NCI-H2227 (cell line): ENCODE data around the gene ARMC3.
A peak's percentile ranks its signal among the peaks of the same experiment; 100 is the strongest.
"Not testable (repeated sequence)": the region's sequence is repeated elsewhere in the genome, so short reads cannot be mapped to it uniquely, and the experiment has no call there.

ENCODE experiments used
- DNase-seq: peaks from one replicate; lab custom pipeline; 2025; ENCODE audit not compliant: unreplicated experiment; lab: John Stamatoyannopoulos, UW

The ARMC3 gene

DNA sequence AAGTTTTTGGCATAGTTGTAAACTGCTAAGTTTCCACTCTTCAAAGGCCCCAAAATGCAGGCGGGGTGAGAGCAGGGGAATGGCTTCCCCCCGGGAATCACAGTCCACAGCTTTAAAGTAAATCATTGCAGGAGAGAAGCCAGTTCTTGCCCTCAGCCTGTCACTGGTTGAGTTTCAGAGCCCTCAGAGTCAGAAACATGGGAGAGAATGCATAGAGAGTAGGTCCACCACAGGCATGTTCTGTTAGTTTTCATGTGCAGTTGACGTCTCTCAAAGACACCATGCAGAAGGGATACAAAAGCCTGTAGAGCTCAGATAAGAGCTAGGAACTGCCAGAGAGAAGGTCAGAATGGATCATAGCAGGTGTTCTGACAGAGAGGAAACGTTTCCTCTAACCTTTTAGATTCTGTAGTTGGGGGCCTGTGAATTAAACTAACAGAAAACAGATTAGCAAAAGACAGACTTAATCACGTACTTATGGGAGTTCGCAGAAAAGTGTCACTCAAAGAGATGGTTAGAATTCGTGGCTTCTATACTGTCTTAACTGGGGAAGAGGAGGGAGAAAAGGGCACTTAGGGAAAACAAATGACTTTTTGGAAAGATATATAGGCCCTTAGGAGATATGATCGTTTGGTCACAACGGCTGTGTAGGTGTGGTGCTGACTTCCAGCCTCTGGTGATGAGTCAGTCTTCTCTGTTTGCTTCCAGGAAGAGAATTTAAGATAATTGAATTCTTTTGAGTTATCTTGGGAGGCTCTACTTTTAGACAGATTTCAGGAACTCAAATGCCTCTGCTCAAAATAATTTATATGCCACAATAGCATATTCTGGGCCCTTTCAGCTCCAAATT lies 119.6 kb downstream of the ARMC3 start:
- DNase-seq, result no peak

DNA sequence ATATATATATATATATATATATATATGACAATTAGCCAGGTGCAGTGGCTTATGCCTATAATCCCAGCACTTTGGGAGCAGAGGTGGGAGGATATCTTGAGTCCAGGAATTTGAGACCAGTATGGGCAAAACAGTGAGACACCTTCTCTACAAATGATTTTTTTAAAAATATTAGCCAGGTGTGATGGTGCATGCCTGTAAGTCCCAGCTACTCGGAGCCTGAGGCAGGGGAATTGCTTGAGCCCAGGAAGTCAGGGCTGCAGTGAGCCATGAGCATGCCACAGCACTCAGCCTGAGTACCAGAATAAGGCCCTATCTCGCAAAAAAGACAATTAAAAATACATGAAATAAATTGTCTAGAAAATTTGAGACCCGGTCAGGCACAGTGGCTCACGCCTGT lies 120.3 kb downstream of the ARMC3 start:
- DNase-seq, result no peak

DNA sequence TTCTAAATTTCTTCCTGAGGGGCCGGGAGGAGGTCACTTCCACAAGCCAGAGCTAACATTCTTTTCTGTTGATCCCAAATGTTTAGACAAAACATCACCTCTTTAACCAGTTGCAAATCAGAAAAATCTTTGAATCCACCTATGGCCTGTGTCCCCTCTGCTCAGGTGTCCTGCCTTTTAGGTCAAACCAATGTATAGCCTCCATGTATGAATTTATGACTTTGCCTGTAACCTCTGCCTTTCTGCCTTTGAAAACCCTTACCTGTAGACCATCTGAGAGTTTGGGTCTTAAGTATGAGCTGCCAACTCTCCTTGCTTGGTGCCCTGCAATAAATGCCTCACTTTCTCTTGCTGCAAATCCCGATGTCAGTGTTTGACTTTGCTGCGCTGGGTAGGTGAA lies 123.4 kb downstream of the ARMC3 start:
- no peak for DNase-seq

DNA sequence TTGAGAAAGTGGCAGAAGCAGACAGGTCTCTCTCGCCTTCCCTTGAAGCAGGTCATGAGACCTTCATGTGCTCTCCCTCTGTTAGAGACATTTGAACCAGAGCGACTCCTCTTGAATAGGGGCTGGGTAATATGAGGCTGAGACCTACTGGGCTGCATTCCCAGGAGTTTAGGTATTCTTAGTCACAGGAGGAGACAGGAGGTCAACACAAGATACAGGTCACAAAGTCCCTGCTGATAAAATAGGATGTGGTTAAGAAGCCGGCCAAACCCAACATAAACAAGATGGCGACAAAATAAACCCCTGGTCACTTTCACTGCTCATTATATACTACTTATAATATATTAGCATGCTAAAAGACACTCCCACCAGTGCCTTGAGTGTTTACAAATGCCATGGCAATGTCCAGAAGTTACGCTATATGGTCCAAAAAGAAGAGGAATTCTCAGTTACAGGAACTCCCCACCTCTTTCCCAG lies 124.0 kb downstream of the ARMC3 start:
- DNase-seq, result no peak

DNA sequence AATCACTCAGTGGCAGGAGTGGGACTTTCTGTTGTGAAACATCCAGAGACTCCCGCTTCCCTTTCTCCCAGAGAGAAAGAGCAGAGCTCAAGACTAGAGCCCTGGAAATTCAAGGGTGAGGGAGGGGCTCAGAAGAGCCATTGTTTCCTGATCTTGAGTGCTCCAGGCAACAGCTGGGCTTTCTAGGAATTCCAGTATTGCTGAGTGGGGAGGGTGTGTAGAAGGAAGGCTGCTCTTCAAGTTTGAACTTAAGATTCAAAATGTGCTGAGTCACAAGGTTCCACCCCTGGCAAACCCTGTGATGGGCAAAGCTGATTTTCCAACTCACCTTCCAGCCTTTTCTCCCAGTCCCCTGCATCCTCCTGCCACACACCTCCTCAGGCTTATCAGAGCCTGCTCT lies 125.2 kb downstream of the ARMC3 start:
- peak; percentile 7 for DNase-seq

DNA sequence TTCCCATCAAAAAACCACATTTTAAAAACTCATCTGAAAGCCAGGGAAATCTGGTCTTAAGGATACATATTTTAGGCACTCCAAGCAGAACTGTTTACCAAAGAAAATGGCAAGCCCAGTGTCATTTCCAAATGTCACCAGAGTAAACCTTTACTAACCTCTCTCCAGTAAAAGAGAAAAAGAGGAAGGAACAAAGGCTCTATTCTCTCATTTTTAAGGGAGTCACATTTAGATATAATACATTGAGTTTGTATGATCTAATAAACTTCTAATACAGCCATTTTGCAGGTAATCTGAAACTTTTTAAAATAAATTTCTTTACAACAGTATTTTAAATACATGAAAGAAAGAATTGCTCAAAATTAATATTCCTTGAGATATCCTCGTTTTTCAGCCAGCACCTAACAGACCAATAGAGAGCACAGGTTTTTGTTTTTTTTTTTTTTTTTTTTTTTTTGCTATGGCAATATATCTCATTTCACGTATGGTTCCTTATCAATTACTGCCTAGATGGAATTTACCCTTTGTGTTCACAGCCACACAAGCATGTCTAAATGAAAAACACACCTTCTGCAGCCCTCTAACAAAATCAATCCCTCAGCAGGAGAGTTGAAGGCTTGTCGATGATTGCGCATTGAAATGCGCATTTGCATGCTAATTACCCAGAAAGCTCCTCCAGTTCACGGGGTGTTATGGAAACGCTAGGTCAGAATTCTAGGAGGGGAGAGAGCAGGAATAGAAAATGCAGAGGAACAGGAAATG lies 127.8 kb downstream of the ARMC3 start:
- DNase-seq, result no peak

DNA sequence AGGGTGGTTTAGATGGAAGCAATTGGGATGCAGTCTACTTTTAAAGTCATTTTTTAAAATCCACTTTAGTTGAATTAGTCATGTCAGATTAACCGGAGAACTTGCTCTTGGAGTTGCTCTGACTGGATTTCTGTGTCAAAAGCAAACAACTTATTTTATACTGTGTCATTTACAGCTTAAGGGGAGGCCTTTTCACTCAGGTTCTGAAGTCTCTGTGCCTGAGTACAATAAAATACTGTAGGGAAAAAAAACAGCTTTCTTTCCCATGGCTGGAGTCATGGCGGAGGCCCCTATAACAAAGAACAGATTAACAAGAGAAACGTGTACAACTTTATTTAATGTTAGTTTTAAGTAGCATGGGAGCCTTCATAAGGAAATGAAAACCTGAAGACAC lies 128.3 kb downstream of the ARMC3 start:
- no peak for DNase-seq

DNA sequence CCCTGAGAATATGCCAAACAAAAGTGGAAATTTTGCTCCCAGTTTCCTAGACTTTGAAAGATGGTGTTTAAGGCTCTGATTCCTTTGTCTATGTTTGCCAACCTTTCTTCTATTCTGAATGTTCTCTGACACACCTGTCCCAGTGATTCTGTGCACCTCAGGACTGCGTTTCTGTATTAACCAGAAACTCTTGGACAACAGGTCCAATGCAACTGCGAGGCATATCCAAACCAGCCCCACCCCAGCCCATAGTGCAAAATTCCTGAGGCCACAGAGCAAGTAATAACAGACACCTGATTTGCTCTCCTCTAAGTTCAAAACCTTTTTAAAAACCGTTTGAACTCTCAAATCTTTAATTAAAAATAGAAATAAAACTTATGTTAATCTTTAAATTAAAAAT lies 130.5 kb downstream of the ARMC3 start:
- DNase-seq, result no peak

DNA sequence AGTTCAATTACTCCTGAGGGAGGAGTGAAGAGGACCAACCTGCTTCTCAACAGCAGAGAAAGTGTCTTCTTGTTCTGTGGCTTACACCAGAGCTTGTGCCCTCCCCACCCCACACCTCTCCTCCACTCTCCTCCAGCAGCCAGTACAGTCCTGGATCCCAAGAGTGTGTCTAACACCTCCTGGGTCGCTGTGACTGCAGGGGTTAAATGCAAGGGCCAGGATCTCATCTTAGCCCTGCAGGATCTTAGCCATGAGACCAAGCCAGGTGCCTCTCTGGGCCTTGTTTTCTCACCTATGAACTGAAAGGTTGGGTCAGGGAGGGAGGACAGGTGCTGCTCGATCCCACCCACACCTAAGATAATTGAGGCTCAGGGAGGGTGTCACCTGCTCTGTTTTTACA lies 133.1 kb downstream of the ARMC3 start:
- DNase-seq, result no peak

DNA sequence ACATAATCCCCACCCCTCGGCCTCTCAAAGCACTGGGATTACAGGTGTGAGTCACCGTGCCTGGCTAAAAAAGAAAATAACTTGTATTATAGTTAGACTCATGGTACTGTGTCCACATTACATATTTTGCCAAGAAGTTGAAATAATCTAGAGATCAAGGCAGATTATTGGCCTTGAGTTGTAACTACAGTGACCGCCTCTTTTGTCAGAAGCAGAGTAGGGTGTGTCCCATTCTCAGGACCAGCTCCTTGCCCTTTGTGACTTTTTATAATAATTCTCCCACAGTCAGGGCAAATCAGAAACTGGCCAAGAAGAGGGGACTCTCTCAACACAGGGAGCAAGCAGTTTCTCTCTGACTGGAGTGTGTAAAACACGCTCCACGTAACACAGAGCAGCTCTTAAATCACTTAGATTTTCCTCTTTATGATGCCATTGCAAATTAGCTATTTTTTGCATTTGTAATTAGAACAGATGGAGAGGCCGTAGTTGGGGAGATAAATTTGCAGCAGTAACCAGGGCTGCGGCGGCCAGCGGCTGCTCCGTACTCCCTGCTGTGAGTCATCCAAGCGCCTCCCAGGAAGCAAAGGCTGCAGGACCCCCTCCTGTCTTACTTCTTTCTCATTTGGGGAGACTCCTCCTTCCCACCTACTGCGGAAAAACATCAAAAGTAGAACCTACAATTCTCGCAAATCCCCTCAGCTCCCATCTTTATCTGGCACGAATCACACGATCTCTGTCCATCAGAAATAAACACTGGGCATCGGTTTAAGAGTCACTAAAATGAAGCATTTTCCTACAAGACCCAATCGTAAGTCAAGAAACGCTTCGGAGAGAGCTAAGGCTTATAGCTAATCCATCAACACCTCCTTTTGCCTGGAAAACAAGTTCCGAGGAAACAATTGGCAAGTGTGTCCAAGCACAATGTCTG lies 135.5 kb downstream of the ARMC3 start:
- DNase-seq, result no peak

DNA sequence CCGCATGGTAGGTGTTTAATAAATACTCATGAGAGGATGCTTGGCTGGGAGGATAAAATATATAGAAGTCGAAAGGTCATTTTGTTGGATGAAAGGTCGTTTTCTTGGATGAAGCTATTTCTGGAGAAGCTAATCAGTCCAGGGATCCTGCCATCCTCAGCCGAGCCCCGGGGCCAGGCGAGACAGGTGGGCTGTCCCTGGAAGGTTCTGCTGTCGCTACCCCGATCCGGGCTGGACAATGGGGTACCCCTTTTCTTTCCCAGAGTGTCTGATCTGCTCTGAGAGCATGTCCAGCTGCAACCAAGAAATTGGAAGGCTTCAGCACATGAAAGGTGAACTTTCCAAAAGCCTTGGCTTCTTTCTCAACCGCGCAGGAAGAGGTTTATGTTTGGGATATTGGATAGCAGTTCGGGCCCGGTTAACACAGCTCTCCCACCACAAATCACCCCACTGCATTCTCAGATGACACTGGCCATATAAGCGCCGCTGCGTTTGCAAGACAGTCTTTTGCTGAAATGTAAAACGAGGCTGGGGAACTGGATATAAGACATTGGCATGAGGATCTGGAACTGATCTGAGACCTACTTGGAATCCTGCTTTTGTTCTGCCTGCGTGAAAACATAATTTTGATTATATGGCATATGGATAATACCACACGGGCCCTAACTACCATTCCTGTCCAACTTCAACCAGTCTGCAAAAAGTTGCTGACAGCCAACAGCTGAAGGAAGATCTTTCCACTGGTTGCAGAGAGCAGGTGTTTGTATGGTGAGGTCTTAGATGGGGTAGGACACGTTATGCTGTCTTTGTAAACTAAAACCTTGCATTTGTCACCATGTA lies 136.3 kb downstream of the ARMC3 start:
- DNase-seq, result no peak

DNA sequence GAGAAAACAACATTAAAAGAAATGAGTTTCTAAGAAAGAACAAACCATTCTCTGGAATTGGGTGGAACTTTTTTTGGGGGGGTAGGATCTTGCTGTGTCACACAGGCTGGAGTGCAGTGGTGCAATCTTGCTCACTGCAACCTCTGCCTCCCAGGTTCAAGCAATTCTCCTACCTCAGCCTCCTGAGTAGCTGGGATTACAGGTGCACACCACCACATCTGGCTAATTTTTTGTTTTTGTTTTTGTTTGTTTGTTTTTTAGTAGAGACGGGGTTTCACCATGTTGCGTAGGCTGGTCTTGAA lies 136.9 kb downstream of the ARMC3 start:
- not testable (repeated sequence) for DNase-seq

DNA sequence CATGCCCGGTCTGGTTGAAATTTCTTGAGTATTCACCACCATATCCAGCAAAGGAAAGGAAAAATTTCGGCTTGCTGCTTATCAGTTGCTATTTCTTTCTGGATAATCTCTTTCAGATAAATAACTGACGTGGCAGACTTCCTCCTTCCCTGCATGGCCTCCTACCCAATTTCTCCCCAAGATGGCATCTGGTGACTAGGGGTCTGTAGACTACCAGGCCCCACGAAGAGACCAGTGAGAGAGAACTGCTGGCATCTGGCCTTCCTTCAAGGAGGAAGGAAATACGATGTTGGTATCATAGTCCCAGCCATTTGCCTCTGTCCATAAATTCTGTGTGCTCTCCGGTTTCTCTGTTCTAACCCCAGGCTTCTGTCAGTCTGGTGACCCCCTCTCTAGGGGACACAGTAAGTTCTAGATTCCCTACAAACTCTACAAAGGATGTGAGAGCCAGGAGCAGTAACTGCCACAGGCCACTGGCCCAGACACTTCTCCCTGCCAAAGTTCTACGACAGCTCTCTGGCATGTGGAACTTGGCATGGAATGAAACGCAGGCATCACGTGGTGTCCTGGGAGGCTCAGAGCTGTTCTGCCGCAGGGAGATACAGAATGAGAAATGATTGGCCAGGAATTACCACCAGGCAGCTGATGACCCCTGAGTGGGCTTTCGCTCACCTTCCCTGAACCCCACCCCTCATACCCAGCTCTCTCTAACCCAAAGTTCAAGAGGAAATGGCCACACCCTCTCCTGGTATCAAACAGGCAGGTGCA lies 137.5 kb downstream of the ARMC3 start:
- DNase-seq, result no peak

DNA sequence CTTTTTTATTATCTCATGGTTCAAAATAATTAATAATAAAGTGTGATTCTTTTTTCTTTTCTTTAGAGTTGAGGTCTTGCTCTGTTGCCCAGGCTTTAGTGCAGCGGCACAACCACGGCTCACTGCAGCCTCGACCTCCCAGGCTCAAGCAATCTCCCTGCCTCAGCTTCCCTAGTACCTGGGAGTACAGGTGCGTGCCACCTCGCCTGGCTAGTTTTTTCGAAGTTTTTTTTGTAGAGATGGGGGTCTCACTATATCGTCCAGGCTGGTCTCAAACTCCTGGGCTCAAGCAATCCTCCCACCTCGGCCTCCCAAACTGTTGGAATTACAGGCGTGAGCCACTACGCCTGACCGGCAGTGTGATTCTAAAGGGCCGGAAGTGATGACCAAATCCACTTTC lies 139.5 kb downstream of the ARMC3 start:
- DNase-seq, result no peak

DNA sequence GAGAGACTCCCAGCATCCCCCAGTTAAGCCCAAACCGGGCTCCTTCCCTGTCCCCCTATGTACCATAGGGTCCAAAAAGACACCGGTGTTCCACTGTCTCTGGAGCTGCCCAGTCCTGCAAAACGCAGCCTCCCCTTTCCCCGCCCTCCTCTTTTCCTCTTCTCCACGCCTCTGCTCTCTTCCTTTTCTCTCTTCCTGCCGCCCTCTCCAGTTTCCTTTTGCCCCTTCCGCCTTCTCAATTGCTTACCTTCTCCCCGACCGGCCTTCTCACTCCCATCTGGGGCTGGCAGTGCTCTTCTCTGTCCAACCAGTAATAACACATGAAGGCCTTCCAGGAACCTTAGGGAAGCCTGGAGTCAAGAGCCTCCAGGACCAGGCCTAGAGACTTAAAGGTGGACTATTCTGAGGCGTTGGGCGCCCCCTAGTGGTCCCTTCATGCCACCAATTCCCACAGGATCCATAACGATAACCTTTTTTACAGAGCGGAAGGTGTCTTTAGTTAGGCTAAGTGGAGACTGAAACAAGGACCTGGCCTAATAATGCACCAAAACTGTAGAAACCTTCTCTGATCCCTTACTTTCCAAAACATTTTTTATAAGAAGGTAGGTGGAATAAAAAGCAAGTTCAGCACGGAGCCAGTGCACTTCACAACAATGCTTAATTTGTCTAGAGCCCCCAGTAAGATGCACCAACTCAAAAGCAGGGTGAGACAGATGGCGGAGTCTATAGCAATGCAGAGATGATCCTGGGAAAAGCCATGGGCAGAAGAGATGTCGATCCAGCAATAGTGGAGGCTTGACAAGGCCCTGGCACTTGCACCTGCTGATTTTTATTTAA lies 140.3 kb downstream of the ARMC3 start:
- peak; percentile 72 for DNase-seq

DNA sequence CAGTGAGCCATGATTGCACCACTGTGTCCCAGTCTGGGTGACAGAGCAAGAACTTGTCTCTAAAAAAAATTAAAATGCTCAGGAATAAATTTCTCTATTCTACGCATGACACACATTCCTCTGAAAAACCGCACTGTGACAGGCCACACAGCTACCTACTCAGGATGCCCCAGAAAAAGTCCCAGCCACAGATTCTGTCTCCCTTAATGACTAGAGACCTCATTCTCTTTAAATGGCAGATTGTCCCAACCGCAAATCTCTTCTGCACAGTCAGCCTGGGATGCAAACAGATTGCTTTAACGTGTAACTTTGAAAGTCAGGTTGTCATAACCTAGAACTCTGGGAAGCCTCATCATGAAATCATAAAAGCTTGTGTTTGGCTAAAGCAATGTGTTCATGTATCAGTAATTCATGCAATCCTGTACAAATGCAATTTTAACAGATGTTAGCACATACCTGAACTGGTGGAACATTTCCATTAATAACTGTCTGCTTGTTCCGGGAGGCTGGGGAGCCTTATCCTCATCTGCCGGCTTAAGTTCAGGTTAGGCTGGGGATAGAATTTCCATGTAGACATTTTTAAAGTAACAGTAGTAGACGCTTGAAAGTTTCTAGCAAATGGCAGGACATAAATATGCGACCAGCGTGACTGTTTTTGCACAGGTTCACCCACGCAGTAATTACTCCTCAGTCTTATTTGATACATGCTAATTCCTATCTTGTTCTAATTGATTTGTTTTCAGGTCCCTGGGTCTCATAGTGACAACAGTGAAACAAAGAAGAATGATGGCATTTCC lies 141.4 kb downstream of the ARMC3 start:
- DNase-seq, result no peak

DNA sequence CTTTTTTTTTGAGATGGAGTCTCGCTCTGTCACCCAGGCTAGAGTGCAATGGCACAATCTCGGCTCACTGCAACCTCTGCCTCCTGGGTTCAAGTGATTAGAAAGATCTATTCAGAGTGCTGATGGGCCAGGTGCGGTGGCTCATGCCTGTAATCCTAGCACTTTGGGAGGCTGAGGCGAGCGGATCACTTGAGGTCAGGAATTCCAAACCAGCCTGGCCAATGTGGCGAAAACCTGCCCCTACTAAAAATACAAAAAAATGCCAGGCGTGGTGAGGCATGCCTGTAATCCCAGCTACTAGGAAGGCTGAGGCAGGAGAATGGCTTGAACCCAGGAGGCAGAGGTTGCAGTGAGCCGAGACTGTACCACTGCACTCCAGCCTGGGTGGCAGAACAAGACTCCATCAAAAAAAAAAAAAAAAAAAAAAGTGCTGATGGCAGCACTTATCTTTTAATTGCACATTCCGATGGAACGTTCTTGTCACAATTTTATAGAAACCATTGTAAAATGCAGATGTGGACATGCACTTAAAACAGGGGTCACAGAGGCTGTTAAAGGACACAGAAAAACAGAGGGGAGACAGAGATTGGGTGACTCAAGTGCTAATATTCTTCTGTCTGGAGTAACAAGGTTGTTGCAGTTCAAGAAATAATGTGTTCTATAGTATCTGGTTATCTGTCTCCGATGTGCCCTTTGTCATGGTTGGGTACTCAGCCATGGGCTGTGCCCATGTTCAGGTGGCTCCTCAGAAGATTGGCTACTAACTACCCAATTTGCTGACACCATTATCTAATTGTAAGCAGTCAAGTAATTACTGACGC lies 142.4 kb downstream of the ARMC3 start:
- not testable (repeated sequence) for DNase-seq
